ENCODE data around the gene ASB16.

The ASB16 gene

GRCh38 chr17:44212507-44213402 is 42.3 kb downstream of the ASB16 start:
- no peak overlapping the region for H3K4me3 ChIP-seq (ENCODE audit: low read depth, low read length)
- TF ChIP-seq, protein P1, sequence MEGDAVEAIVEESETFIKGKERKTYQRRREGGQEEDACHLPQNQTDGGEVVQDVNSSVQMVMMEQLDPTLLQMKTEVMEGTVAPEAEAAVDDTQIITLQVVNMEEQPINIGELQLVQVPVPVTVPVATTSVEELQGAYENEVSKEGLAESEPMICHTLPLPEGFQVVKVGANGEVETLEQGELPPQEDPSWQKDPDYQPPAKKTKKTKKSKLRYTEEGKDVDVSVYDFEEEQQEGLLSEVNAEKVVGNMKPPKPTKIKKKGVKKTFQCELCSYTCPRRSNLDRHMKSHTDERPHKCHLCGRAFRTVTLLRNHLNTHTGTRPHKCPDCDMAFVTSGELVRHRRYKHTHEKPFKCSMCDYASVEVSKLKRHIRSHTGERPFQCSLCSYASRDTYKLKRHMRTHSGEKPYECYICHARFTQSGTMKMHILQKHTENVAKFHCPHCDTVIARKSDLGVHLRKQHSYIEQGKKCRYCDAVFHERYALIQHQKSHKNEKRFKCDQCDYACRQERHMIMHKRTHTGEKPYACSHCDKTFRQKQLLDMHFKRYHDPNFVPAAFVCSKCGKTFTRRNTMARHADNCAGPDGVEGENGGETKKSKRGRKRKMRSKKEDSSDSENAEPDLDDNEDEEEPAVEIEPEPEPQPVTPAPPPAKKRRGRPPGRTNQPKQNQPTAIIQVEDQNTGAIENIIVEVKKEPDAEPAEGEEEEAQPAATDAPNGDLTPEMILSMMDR (IDR thresholded peaks at IDR 0.05; ENCODE audit: insufficient read depth, low read depth, low read length, missing control alignments) = no peak
- DNase-seq (ENCODE audit: low read depth) = peak; percentile 22

DNA sequence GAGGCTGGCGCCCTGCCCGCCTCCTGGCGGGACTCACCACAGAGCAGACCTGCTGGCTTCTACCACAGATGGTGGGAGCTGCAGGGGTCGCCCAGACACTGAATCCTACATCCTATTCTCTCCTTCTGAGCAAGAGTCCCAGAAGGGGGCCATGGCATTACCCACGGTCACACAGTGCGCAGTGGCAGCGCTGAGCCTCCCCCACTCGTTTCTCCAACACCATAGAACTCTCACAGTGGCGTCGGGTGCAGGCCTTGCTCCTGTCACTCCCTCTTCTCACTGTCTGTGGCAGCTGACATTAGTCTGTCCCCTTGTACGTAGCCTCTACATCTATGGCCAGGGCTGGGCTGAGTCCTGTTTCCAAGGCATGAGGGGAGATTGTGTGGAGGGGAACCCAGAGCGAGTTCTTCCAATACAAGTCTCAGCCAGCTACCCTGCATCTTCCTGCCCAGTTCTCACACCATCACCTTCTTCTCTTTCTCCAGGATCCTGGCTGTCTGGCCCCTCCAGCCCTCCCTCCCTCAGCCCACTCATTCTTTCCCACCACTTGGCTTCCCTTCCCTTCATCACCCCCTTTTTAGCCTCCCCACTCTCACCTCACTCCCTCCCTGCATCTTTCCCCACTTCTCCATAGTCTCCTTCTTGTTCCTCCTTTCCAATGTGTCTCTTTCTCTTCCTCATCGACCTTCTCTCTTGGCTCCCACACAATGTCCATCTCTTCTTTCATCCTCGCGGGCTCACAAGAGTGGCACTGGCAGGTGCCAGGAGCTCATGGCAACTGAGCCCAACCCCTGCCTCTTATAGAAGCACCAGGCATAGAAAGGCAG is 43.1 kb downstream of the ASB16 start:
- H3K4me3 ChIP-seq (ENCODE audit: low read depth, low read length) = no peak overlapping the region
- TF ChIP-seq, protein P1 (IDR thresholded peaks at IDR 0.05; ENCODE audit: insufficient read depth, low read depth, low read length, missing control alignments) = no peak
- DNase-seq (ENCODE audit: low read depth) = peak; percentile 7

- DNase-seq (ENCODE audit: low read depth) = peak; percentile 1
- H3K4me3 ChIP-seq (ENCODE audit: low read depth, low read length) = no peak overlapping the region
- TF ChIP-seq, protein P1 (IDR thresholded peaks at IDR 0.05; ENCODE audit: insufficient read depth, low read depth, low read length, missing control alignments) = no peak
These were observed 43.7 kb downstream of the ASB16 start for GRCh38 chr17:44214230-44214494.

DNA sequence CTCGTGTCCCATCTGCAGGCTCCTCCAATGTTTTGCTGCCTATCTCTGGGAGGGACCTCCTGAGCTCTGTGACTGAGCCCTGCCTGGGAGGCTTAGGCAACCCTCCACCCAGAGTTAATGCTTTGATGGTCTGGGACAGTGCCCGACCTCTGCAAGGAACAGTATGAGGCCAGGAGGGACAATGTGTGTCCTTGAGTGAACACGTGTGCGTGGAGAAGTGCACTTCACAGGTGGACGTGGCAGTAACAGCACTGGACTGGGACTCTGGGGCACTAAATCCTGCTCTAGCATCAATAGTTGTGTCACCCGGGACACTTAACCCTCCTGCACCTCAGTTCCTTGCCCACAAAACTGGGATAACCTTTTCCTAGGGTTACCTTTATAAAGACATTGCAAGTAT is 44.4 kb downstream of the ASB16 start:
- DNase-seq (ENCODE audit: low read depth) = no peak
- TF ChIP-seq, protein P1 (IDR thresholded peaks at IDR 0.05; ENCODE audit: insufficient read depth, low read depth, low read length, missing control alignments) = no peak
- H3K4me3 ChIP-seq (ENCODE audit: low read depth, low read length) = no peak overlapping the region

GRCh38 chr17:44216173-44216572 is 45.7 kb downstream of the ASB16 start:
- TF ChIP-seq, protein P1 (IDR thresholded peaks at IDR 0.05; ENCODE audit: insufficient read depth, low read depth, low read length, missing control alignments) = no peak
- DNase-seq (ENCODE audit: low read depth) = peak; percentile 81
- peak overlapping the region; percentile 87 for H3K4me3 ChIP-seq (ENCODE audit: low read depth, low read length)

DNA sequence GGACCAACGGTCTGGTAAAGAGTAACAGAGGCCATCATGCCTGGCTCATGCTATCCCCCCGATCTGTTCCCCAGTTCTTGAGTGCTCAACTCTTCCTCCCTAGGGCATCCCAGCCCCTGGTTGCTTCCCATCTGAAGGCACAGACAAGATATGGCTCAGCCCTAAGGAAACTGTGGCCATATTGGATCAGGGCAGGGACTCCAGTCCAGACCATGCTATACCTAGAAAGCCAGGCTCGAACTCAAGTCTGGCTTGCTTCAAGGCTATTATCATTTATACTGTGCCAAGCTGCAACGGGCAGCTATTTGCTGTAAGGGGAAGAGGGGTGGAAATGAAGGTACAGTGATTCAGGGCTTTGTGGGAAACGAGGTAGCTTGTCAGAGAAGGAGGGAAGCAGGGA is 46.2 kb downstream of the ASB16 start:
- H3K4me3 ChIP-seq (ENCODE audit: low read depth, low read length) = peak overlapping the region; percentile 87
- TF ChIP-seq, protein P1 (IDR thresholded peaks at IDR 0.05; ENCODE audit: insufficient read depth, low read depth, low read length, missing control alignments) = no peak
- DNase-seq (ENCODE audit: low read depth) = no peak
